Suprapubic skin (tissue), 4 donors: ENCODE measurements around the gene DNAAF1. TPM values are rescaled to one million over a fixed set of nuclear protein-coding genes. Genes with fewer than 3 reads are reported as not detected.

Experiments
- DNase-seq, 2 donors: peaks; one replicate each; pipeline ENCODE4 v3.0.0-alpha.2; 2019; ENCODE audit warnings: low spot score in 2 of 2
- H3K27ac ChIP-seq: fragments of 200-600 bp; sonication (generic); one replicate; pipeline ENCODE4 v1.5.1; 2019
- H3K27me3 ChIP-seq: fragments of 200-600 bp; sonication (generic); one replicate; pipeline ENCODE4 v1.5.1; 2019
- H3K36me3 ChIP-seq: fragments of 200-600 bp; sonication (generic); one replicate; pipeline ENCODE4 v1.5.1; 2019
- H3K4me1 ChIP-seq: fragments of 200-600 bp; sonication (generic); one replicate; pipeline ENCODE4 v1.5.1; 2019
- H3K4me3 ChIP-seq: fragments of 200-600 bp; sonication (generic); one replicate; pipeline ENCODE4 v1.5.1; 2019; ENCODE audit warnings: mild to moderate bottlenecking
- H3K9me3 ChIP-seq: fragments of 200-600 bp; sonication (generic); one replicate; pipeline ENCODE4 v1.5.1; 2019
- EP300 ChIP-seq: sonication (generic); formaldehyde crosslinking; IDR thresholded peaks from one replicate; pipeline ENCODE4 v1.6.1; 2017; ENCODE audit warnings: antibody characterized with exemption
- POLR2A ChIP-seq, 2 donors: fragments of 450-650 bp; IDR thresholded peaks; one replicate each; pipeline ENCODE4 v1.6.1; 2017; ENCODE audit warnings: antibody characterized with exemption in 2 of 2, mild to moderate bottlenecking in 2 of 2, moderate library complexity in 2 of 2
- POLR2AphosphoS5 ChIP-seq, 3 donors: sonication (generic); formaldehyde crosslinking; IDR thresholded peaks; one replicate each; pipeline ENCODE4 v1.6.1; 2017; ENCODE audit warnings: antibody characterized with exemption in 3 of 3
- WGBS: methylation state at CpG from one replicate; pipeline ENCODE4 v1.1.5; 2018; 5-methylcytosine and 5-hydroxymethylcytosine counted together
- total RNA-seq, 4 donors: library from RNA; depleted of rRNA; stranded (reverse); fragments of >200 nt; gene quantifications; one replicate each; pipeline ENCODE4 v1.1.0, GENCODE V29; 2016
- TF ChIP-seq, protein P1 (sequence below), 2 donors: fragments of 200-600 bp in 1 of 2; fragments of 450-650 bp in 1 of 2; sonication (generic) in 1 of 2; IDR thresholded peaks; one replicate each; pipeline ENCODE4 v1.5.1; 2016 to 2019; ENCODE audit warnings: antibody characterized with exemption in 2 of 2, mild to moderate bottlenecking in 1 of 2, moderate library complexity in 1 of 2

DNAAF1 gene
- total RNA-seq, 4 donors from 2014 or later, result 0.72 to 0.89 TPM; not detected in 2

DNA sequence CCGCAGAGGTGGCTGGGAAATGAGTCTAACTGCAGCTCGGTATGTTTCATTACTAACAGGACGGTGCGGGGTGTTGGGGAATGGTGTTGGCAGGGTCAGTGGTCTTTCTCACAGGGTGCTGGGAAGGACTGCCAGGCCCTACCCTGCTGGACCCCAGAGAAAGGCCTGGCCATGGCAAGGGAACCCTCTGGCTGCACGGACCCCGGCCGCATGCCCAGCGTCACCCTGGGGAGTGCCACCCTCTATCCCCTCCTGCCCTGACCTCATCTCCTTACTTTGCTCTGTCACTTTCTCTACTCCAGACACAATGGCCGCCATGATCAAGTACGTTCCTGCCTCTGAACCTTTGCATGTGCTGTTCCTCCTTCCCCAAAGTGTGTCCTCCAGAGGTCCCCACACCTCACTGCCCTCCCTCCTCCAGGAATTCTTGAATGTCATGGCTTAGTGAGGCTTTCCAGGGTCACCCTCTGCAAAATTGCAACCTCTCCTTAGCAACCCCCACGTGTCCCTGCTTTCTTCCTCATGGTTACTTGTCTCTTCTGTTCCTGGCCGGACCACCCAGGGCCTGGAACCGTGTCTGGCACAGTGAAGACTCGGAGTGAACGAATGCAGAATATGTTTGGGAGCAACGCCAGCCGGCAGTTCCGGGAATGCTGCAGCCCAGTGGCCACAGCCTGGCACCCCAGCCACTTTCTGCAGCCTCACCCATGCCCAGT is 61.0 kb downstream of the DNAAF1 start:
- TF ChIP-seq, protein P1, sequence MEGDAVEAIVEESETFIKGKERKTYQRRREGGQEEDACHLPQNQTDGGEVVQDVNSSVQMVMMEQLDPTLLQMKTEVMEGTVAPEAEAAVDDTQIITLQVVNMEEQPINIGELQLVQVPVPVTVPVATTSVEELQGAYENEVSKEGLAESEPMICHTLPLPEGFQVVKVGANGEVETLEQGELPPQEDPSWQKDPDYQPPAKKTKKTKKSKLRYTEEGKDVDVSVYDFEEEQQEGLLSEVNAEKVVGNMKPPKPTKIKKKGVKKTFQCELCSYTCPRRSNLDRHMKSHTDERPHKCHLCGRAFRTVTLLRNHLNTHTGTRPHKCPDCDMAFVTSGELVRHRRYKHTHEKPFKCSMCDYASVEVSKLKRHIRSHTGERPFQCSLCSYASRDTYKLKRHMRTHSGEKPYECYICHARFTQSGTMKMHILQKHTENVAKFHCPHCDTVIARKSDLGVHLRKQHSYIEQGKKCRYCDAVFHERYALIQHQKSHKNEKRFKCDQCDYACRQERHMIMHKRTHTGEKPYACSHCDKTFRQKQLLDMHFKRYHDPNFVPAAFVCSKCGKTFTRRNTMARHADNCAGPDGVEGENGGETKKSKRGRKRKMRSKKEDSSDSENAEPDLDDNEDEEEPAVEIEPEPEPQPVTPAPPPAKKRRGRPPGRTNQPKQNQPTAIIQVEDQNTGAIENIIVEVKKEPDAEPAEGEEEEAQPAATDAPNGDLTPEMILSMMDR (IDR thresholded peaks at IDR 0.05), result no peak
- TF ChIP-seq POLR2AphosphoS5 (IDR thresholded peaks at IDR 0.05) (no peak), POLR2A (IDR thresholded peaks at IDR 0.05) (no peak), EP300 (no peak)
- no peak for DNase-seq
- Histone ChIP-seq H3K27me3 (no peaks in the 10 kb centered on the region), H3K36me3 (no peaks in the 10 kb centered on the region), H3K27ac (no peak overlapping the region), H3K4me3 (no peak overlapping the region), H3K4me1 (no peaks in the 10 kb centered on the region), H3K9me3 (no peaks in the 10 kb centered on the region)
- 82% methylated on average over 18 of the region's 18 CpGs for WGBS

DNA sequence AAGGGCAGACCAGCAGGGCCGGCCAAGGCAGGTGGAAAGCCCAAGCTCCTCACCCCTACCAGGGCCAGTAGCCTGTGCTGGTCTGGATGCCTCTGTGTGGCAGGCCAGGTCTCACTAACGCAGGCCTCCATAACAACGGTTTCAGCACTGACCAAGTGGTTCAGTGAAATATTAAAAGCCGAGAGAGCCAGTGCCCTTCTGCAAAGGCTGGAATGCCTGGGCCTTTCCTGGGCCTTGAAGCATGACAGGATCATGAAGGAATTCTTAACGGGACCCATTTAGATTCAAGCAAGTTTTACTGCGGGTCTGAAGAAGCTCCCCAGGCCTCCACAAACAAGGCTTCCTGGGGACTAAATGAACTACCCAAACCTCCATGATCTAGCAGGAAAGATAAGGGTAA is 62.1 kb downstream of the DNAAF1 start:
- H3K9me3 ChIP-seq, result no peaks in the 10 kb centered on the region
- no peak overlapping the region for H3K27ac ChIP-seq
- 74% methylated on average over 6 of the region's 6 CpGs for WGBS
- H3K4me3 ChIP-seq, result no peak overlapping the region
- no peaks in the 10 kb centered on the region for H3K36me3 ChIP-seq
- H3K4me1 ChIP-seq, result no peaks in the 10 kb centered on the region
- no peak for DNase-seq
- no peak for TF ChIP-seq POLR2AphosphoS5 (IDR thresholded peaks at IDR 0.05)
- no peak for TF ChIP-seq POLR2A (IDR thresholded peaks at IDR 0.05)
- TF ChIP-seq, protein P1 (IDR thresholded peaks at IDR 0.05), result no peak
- no peak for TF ChIP-seq EP300
- no peaks in the 10 kb centered on the region for H3K27me3 ChIP-seq

DNA sequence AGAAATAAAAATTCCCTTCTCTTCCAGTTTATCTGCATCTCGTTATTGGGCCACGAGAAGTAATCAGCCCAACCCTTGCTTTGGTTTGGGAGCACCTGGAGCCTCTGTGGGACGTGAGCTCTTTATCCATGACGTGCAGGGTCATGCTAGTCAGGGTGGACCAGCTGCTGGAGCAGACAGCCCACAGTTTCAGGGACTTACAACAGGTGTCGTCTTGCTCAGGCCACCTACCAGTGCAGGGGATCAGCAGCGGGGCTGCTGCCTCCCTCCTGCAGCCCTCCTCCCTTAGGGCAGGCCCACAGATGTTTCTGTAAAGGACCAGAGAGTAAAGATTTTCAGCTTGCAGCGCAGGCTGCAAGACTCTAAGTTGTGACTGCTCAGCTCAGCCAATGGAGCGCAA is 62.8 kb downstream of the DNAAF1 start:
- H3K4me3 ChIP-seq, result no peak overlapping the region
- 75% methylated on average over 8 of the region's 8 CpGs for WGBS
- no peak overlapping the region for H3K27ac ChIP-seq
- H3K27me3 ChIP-seq, result no peaks in the 10 kb centered on the region
- H3K36me3 ChIP-seq, result no peaks in the 10 kb centered on the region
- TF ChIP-seq POLR2A (IDR thresholded peaks at IDR 0.05) (no peak), EP300 (no peak), POLR2AphosphoS5 (IDR thresholded peaks at IDR 0.05) (no peak)
- TF ChIP-seq, protein P1 (IDR thresholded peaks at IDR 0.05), result no peak
- no peaks in the 10 kb centered on the region for H3K4me1 ChIP-seq
- H3K9me3 ChIP-seq, result no peaks in the 10 kb centered on the region
- DNase-seq, result no peak

DNA sequence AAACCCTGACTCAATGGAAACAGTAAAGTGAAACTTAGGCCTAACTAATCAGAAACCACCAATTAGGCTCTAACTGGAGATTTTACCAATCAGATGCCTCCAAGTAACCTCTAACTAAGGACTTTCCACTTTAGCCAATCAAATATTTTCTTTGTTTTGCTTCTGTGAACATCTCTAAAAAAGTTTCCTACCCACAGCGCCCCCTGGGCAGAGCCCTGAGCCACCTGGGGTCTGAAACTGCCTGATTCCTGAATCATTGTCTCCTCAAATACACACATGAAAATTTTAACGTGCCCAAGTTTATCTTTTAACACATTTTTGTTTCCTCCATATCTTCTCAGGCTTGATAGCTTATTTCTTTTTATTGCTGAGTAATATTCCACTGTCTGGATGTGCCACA is 64.9 kb downstream of the DNAAF1 start:
- Histone ChIP-seq H3K4me1 (no peaks in the 10 kb centered on the region), H3K36me3 (no peaks in the 10 kb centered on the region), H3K9me3 (no peaks in the 10 kb centered on the region), H3K27me3 (no peaks in the 10 kb centered on the region), H3K4me3 (no peak overlapping the region), H3K27ac (no peak overlapping the region)
- DNase-seq, result no peak
- 86% methylated on average over 2 of the region's 2 CpGs for WGBS
- TF ChIP-seq, protein P1 (IDR thresholded peaks at IDR 0.05), result no peak
- TF ChIP-seq POLR2AphosphoS5 (IDR thresholded peaks at IDR 0.05), result no peak
- TF ChIP-seq EP300, result no peak
- TF ChIP-seq POLR2A (IDR thresholded peaks at IDR 0.05), result no peak

DNA sequence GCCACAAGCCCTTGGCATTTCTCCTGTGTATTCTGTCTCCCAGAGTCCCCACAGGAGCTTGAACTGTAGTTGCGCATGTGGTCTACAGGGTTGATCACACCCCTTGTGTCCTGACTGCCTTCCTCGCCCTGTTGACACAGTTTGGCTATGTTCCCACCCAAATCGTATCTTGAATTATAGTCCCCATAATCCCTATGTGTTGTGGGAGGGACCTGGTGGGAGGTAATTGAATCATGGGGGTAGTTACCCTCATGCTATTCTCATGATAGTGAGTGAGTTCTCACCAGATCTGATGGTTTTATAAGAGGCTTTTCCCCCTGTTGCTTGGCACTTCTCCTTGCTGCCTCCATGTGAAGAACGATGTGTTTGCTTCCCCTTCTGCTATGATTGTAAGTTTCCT is 67.0 kb downstream of the DNAAF1 start:
- Histone ChIP-seq H3K9me3 (no peaks in the 10 kb centered on the region), H3K27me3 (no peaks in the 10 kb centered on the region), H3K4me3 (no peak overlapping the region), H3K36me3 (no peaks in the 10 kb centered on the region), H3K4me1 (no peaks in the 10 kb centered on the region), H3K27ac (no peak overlapping the region)
- DNase-seq, result no peak
- TF ChIP-seq POLR2A (IDR thresholded peaks at IDR 0.05) (no peak), EP300 (no peak), POLR2AphosphoS5 (IDR thresholded peaks at IDR 0.05) (no peak)
- TF ChIP-seq, protein P1 (IDR thresholded peaks at IDR 0.05), result no peak
- WGBS, result 51% methylated on average over 4 of the region's 4 CpGs
